Suppressor macrophage treated with lipopolysaccharide for 1 hour (primary cell): ENCODE measurements around the gene TOR1AIP2.

ENCODE experiments used
- DNase-seq, 3 donors: peaks; one replicate each; pipeline ENCODE4 v3.0.0-alpha.2; 2020 to 2022

TOR1AIP2 gene

GRCh38 chr1:179825206-179825605 is 52.4 kb downstream of the TOR1AIP2 start:
- no peak for DNase-seq

- DNase-seq = peak; percentile 13 to 32 (median 22)
Measured at GRCh38 chr1:179824265-179824664, 53.3 kb downstream of the TOR1AIP2 start.

- DNase-seq = no peak
Measured at GRCh38 chr1:179823693-179824092, 53.9 kb downstream of the TOR1AIP2 start.

GRCh38 chr1:179822065-179822464 is 55.5 kb downstream of the TOR1AIP2 start:
- DNase-seq = no peak

GRCh38 chr1:179821524-179821923 is 56.1 kb downstream of the TOR1AIP2 start:
- no peak for DNase-seq

- DNase-seq = no peak
Measured at GRCh38 chr1:179820226-179820970, 57.2 kb downstream of the TOR1AIP2 start.

GRCh38 chr1:179818743-179819173 is 58.8 kb downstream of the TOR1AIP2 start:
- no peak for DNase-seq

- no peak for DNase-seq
Measured at GRCh38 chr1:179818260-179818659, 59.3 kb downstream of the TOR1AIP2 start.

GRCh38 chr1:179817789-179818188 is 59.8 kb downstream of the TOR1AIP2 start:
- no peak for DNase-seq

GRCh38 chr1:179817056-179817455 is 60.5 kb downstream of the TOR1AIP2 start:
- no peak for DNase-seq

- no peak for DNase-seq
Measured at GRCh38 chr1:179816196-179816960, 61.2 kb downstream of the TOR1AIP2 start.

- no peak for DNase-seq
Measured at GRCh38 chr1:179815641-179816040, 62.0 kb downstream of the TOR1AIP2 start.

GRCh38 chr1:179814546-179814838 is 63.1 kb downstream of the TOR1AIP2 start:
- no peak for DNase-seq

- DNase-seq = no peak
Measured at GRCh38 chr1:179813626-179814545, 63.7 kb downstream of the TOR1AIP2 start.

- no peak for DNase-seq
Measured at GRCh38 chr1:179812501-179813292, 64.9 kb downstream of the TOR1AIP2 start.

GRCh38 chr1:179810367-179810715 is 67.3 kb downstream of the TOR1AIP2 start:
- DNase-seq = no peak

- peak; percentile 75 to 82 (median 81) for DNase-seq
Measured at GRCh38 chr1:179809506-179810366, 67.9 kb downstream of the TOR1AIP2 start.

GRCh38 chr1:179808503-179808902 is 69.1 kb downstream of the TOR1AIP2 start:
- DNase-seq = no peak

GRCh38 chr1:179807691-179808485 is 69.7 kb downstream of the TOR1AIP2 start:
- DNase-seq = no peak

- DNase-seq = no peak
Measured at GRCh38 chr1:179807291-179807690, 70.3 kb downstream of the TOR1AIP2 start.

- DNase-seq = no peak
Measured at GRCh38 chr1:179806333-179806732, 71.3 kb downstream of the TOR1AIP2 start.
